Keratinocyte (primary cell): ENCODE measurements around the gene BASP1. TPM values are rescaled to one million over a fixed set of nuclear protein-coding genes. Genes with fewer than 3 reads are reported as not detected.

ENCODE experiments used
- DNase-seq: peaks from one replicate; pipeline ENCODE4 v3.0.0-alpha.2; 2011; ENCODE audit warnings: low read depth, missing footprints, low spot score
- FAIRE-seq: peaks from 2 replicates; lab custom pipeline; 2011; peaks lifted over from hg19 to GRCh38; lab: Jason Lieb, UNC
- H2AFZ ChIP-seq: 2 replicates; pipeline ENCODE4 v1.6.0; 2012; ENCODE audit warnings: low read length, control low read depth, inconsistent platforms; ENCODE audit not compliant: control insufficient read depth
- H3K27ac ChIP-seq: 2 replicates; pipeline ENCODE4 v1.5.1; 2011; ENCODE audit warnings: low read length; ENCODE audit not compliant: control insufficient read depth, insufficient read depth
- H3K27me3 ChIP-seq: 3 replicates; pipeline ENCODE4 v1.6.0; 2011; ENCODE audit warnings: low read length; ENCODE audit not compliant: control insufficient read depth, insufficient read depth; ENCODE audit errors: extremely low read depth
- H3K36me3 ChIP-seq, 2 experiments: 2 replicates in 1 of 2; 3 replicates in 1 of 2; pipeline ENCODE4 v1.5.1; 2011; ENCODE audit warnings: low read length in 2 of 2, mild to moderate bottlenecking in 1 of 2; ENCODE audit not compliant: control insufficient read depth in 2 of 2, insufficient read depth in 2 of 2; ENCODE audit errors: extremely low read depth in 1 of 2
- H3K4me1 ChIP-seq: 3 replicates; pipeline ENCODE4 v1.5.1; 2011; ENCODE audit warnings: low read length; ENCODE audit not compliant: control insufficient read depth, insufficient read depth; ENCODE audit errors: extremely low read depth
- H3K4me2 ChIP-seq: 3 replicates; pipeline ENCODE4 v1.6.0; 2011; ENCODE audit warnings: low read depth, low read length; ENCODE audit not compliant: control insufficient read depth, insufficient read depth; ENCODE audit errors: extremely low read depth
- H3K4me3 ChIP-seq, 3 experiments: fragments of 200-600 bp in 1 of 3; sonication (generic) in 1 of 3; 2 replicates in 2 of 3; 3 replicates in 1 of 3; pipeline ENCODE4 v1.5.1; 2011 to 2016; ENCODE audit warnings: low read length in 3 of 3, mild to moderate bottlenecking in 3 of 3, control low read depth in 2 of 3, inconsistent platforms in 1 of 3, low read depth in 1 of 3, mixed read lengths in 1 of 3, mixed run types in 1 of 3, moderate library complexity in 1 of 3; ENCODE audit not compliant: control insufficient read depth in 2 of 3, insufficient read depth in 2 of 3; ENCODE audit errors: extremely low read depth in 1 of 3
- H3K79me2 ChIP-seq: 2 replicates; pipeline ENCODE4 v1.6.0; 2012; ENCODE audit warnings: low read length; ENCODE audit not compliant: control insufficient read depth, insufficient read depth
- H3K9ac ChIP-seq: 3 replicates; pipeline ENCODE4 v1.6.0; 2011; ENCODE audit warnings: low read length; ENCODE audit not compliant: control insufficient read depth, insufficient read depth; ENCODE audit errors: extremely low read depth
- H3K9me1 ChIP-seq: 3 replicates; pipeline ENCODE4 v1.6.0; 2011; ENCODE audit warnings: low read length; ENCODE audit not compliant: control insufficient read depth, insufficient read depth; ENCODE audit errors: extremely low read depth
- H3K9me3 ChIP-seq: 2 replicates; pipeline ENCODE4 v1.5.1; 2012; ENCODE audit warnings: low read depth, low read length; ENCODE audit not compliant: control insufficient read depth
- H4K20me1 ChIP-seq: 3 replicates; pipeline ENCODE4 v1.6.0; 2011; ENCODE audit warnings: low read length; ENCODE audit not compliant: control insufficient read depth, insufficient read depth; ENCODE audit errors: extremely low read depth
- EZH2 ChIP-seq: IDR thresholded peaks from one replicate; pipeline ENCODE4 v1.6.1; 2012; ENCODE audit warnings: inconsistent platforms, mild to moderate bottlenecking, low read length, moderate library complexity
- dilution Hi-C: fragments of 300-500 bp; cut with MboI; formaldehyde crosslinking; loops from one replicate; pipeline ENCODE4 v1.7.0; 2020; ENCODE audit warnings: low sequenced_read_pairs; ENCODE audit not compliant: extremely low pct_ligation_motif_present
- polyA minus RNA-seq, 3 experiments: library from RNA; depleted of rRNA, polyadenylated mRNA; stranded (reverse); fragments of >200 nt; gene quantifications; 1 replicate in 1 of 3; 2 replicates in 1 of 3; 3 replicates in 1 of 3; pipeline ENCODE4 v1.2.3, GENCODE V29; 2011
- polyA plus RNA-seq, 5 experiments: library from polyadenylated mRNA; depleted of rRNA in 3 of 5; stranded (reverse) in 3 of 5; stranded (forward) in 1 of 5; unstranded in 1 of 5; fragments of >200 nt; gene quantifications; 1 replicate in 1 of 5; 2 replicates in 3 of 5; 3 replicates in 1 of 5; pipeline versions ENCODE4 v1.2.1 to v1.2.3, GENCODE V29; 2011 to 2012; ENCODE audit warnings: missing spikeins in 2 of 5, low read depth in 1 of 5, low replicate concordance in 1 of 5
- TF ChIP-seq, protein P1 (sequence below), 3 experiments: IDR thresholded peaks in 1 of 3; conservative IDR thresholded peaks in 1 of 3; optimal IDR thresholded peaks in 1 of 3; 2 replicates in 2 of 3; 3 replicates in 1 of 3; pipeline versions ENCODE3 to v1.5.1; 2011; ENCODE audit warnings: low read length in 3 of 3, mild to moderate bottlenecking in 3 of 3, moderate library complexity in 2 of 3, control low read depth in 1 of 3, inconsistent platforms in 1 of 3; ENCODE audit not compliant: insufficient read depth in 2 of 3; ENCODE audit errors: extremely low read depth in 1 of 3

Gene BASP1, protein sequence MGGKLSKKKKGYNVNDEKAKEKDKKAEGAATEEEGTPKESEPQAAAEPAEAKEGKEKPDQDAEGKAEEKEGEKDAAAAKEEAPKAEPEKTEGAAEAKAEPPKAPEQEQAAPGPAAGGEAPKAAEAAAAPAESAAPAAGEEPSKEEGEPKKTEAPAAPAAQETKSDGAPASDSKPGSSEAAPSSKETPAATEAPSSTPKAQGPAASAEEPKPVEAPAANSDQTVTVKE
- polyA plus RNA-seq (112 to 155 TPM (median 127 TPM) in 3 replicates), polyA minus RNA-seq (12.0 to 36.1 TPM (median 24.9 TPM) in 3 replicates)
- polyA plus RNA-seq (2011; ENCODE audit: low read depth): 7.3 TPM
- polyA plus RNA-seq (2011; cell fraction: cytosol; rRNA removed): 162 and 198 TPM in 2 replicates
- 97.7 and 103 TPM in 2 replicates for polyA plus RNA-seq (2011; cell fraction: nucleus; rRNA removed)
- polyA plus RNA-seq (2012; ENCODE audit: low replicate concordance): 62.0 and 137 TPM in 2 replicates
- polyA minus RNA-seq (2011; cell fraction: cytosol; rRNA and poly(A)+ RNA removed): 76.9 TPM
- 19.1 and 25.1 TPM in 2 replicates for polyA minus RNA-seq (2011; cell fraction: nucleus; rRNA and poly(A)+ RNA removed)

GRCh38 chr5:17217493-17218352 is at the start of gene BASP1:
Gene BASP1, plus strand, starts transcription at chr5:17217631. Its CDS starts 57,586 bp downstream, at chr5:17275217.
- Histone ChIP-seq H3K9me1 (no peaks in the 10 kb centered on the region), H3K9me3 (no peaks in the 10 kb centered on the region), H3K36me3 (peaks cover 2 to 7% of the 10 kb centered on the region in 2 experiments), H3K27ac (peak within 1 kb of the TSS; percentile 82), H2AFZ (peak within 1 kb of the TSS; percentile 88), H3K4me2 (peak within 1 kb of the TSS; percentile 98), H3K9ac (peak within 1 kb of the TSS; percentile 90), H3K4me3 (peak within 1 kb of the TSS; percentile 88 to 93 (median 89)), H4K20me1 (no peaks in the 10 kb centered on the region), H3K27me3 (no peaks in the 10 kb centered on the region), H3K79me2 (peaks cover 47% of the 10 kb centered on the region), H3K4me1 (peaks cover 26% of the 10 kb centered on the region)
- TF ChIP-seq, protein P1, sequence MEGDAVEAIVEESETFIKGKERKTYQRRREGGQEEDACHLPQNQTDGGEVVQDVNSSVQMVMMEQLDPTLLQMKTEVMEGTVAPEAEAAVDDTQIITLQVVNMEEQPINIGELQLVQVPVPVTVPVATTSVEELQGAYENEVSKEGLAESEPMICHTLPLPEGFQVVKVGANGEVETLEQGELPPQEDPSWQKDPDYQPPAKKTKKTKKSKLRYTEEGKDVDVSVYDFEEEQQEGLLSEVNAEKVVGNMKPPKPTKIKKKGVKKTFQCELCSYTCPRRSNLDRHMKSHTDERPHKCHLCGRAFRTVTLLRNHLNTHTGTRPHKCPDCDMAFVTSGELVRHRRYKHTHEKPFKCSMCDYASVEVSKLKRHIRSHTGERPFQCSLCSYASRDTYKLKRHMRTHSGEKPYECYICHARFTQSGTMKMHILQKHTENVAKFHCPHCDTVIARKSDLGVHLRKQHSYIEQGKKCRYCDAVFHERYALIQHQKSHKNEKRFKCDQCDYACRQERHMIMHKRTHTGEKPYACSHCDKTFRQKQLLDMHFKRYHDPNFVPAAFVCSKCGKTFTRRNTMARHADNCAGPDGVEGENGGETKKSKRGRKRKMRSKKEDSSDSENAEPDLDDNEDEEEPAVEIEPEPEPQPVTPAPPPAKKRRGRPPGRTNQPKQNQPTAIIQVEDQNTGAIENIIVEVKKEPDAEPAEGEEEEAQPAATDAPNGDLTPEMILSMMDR (optimal IDR thresholded peaks at IDR 0.05 in 1 of 3, IDR thresholded peaks at IDR 0.05 in 1 of 3, conservative IDR thresholded peaks at IDR 0.05 in 1 of 3; ENCODE audit: extremely low read depth in 1 of 3, insufficient read depth in 2 of 3, low read length in 3 of 3): no peak
- no peak for TF ChIP-seq EZH2
- dilution Hi-C loops: no loop called here
- FAIRE-seq: no peak
- no peak for DNase-seq

GRCh38 chr5:17169507-17169906 is 47.9 kb upstream of the BASP1 start:
- no peaks in the 10 kb centered on the region for H3K27me3 ChIP-seq
- H3K9ac ChIP-seq: no peak overlapping the region
- dilution Hi-C loops: no loop called here
- no peaks in the 10 kb centered on the region for H4K20me1 ChIP-seq
- FAIRE-seq (no peak), DNase-seq (no peak)
- H3K4me1 ChIP-seq: no peaks in the 10 kb centered on the region
- H3K27ac ChIP-seq: no peak overlapping the region
- H3K36me3 ChIP-seq: no peaks in the 10 kb centered on the region
- no peaks in the 10 kb centered on the region for H3K9me3 ChIP-seq
- no peaks in the 10 kb centered on the region for H3K79me2 ChIP-seq
- H3K4me3 ChIP-seq: no peak overlapping the region
- TF ChIP-seq, protein P1 (optimal IDR thresholded peaks at IDR 0.05 in 1 of 3, IDR thresholded peaks at IDR 0.05 in 1 of 3, conservative IDR thresholded peaks at IDR 0.05 in 1 of 3; ENCODE audit: extremely low read depth in 1 of 3, insufficient read depth in 2 of 3, low read length in 3 of 3): no peak
- TF ChIP-seq EZH2: no peak
- no peak overlapping the region for H3K4me2 ChIP-seq
- H2AFZ ChIP-seq: no peak overlapping the region
- H3K9me1 ChIP-seq: no peaks in the 10 kb centered on the region
